Central memory CD4-positive, alpha-beta T cell (primary cell): ENCODE measurements around the gene MORN5.

Experiments
- DNase-seq: peaks from one replicate; pipeline ENCODE4 v3.0.0; 2022

The MORN5 gene

GRCh38 chr9:122218071-122218934 is 58.6 kb downstream of the MORN5 start:
- DNase-seq: no peak

- DNase-seq: no peak
Measured at GRCh38 chr9:122218935-122219855, 59.5 kb downstream of the MORN5 start.

- no peak for DNase-seq
Measured at GRCh38 chr9:122219856-122220672, 60.4 kb downstream of the MORN5 start.

GRCh38 chr9:122220673-122221182 is 61.0 kb downstream of the MORN5 start:
- DNase-seq: no peak

- DNase-seq: no peak
Measured at GRCh38 chr9:122221183-122221811, 61.6 kb downstream of the MORN5 start.

GRCh38 chr9:122222791-122223190 is 63.1 kb downstream of the MORN5 start:
- DNase-seq: no peak

GRCh38 chr9:122223435-122223834 is 63.7 kb downstream of the MORN5 start:
- DNase-seq: no peak

- no peak for DNase-seq
Measured at GRCh38 chr9:122225312-122226141, 65.8 kb downstream of the MORN5 start.

- no peak for DNase-seq
Measured at GRCh38 chr9:122226142-122226757, 66.5 kb downstream of the MORN5 start.

- no peak for DNase-seq
Measured at GRCh38 chr9:122226758-122227574, 67.3 kb downstream of the MORN5 start.

GRCh38 chr9:122227575-122227900 is 67.8 kb downstream of the MORN5 start:
- no peak for DNase-seq

GRCh38 chr9:122228191-122228567 is 68.5 kb downstream of the MORN5 start:
- no peak for DNase-seq

GRCh38 chr9:122228568-122229484 is 69.1 kb downstream of the MORN5 start, which contains the start of gene LHX6:
LHX6 (minus strand) TSS chr9:122228957; CDS start chr9:122228740, 217 bp downstream.
- no peak for DNase-seq

GRCh38 chr9:122229485-122229837 is 69.8 kb downstream of the MORN5 start:
- no peak for DNase-seq

GRCh38 chr9:122232796-122233306 is 73.1 kb downstream of the MORN5 start:
- no peak for DNase-seq

GRCh38 chr9:122234022-122234748 is 74.5 kb downstream of the MORN5 start:
- DNase-seq: no peak

- no peak for DNase-seq
Measured at GRCh38 chr9:122236681-122237080, 77.0 kb downstream of the MORN5 start.

- no peak for DNase-seq
Measured at GRCh38 chr9:122239722-122240121, 80.0 kb downstream of the MORN5 start.
